NCI-H1048 (cell line): ENCODE measurements around the gene IRF1.
A peak's percentile ranks its signal among the peaks of the same experiment; 100 is the strongest.
"Not testable (repeated sequence)": the region's sequence is repeated elsewhere in the genome, so short reads cannot be mapped to it uniquely, and the experiment has no call there.

ENCODE experiments used
- DNase-seq: peaks from one replicate; lab custom pipeline; 2025; lab: John Stamatoyannopoulos, UW

Gene IRF1, protein sequence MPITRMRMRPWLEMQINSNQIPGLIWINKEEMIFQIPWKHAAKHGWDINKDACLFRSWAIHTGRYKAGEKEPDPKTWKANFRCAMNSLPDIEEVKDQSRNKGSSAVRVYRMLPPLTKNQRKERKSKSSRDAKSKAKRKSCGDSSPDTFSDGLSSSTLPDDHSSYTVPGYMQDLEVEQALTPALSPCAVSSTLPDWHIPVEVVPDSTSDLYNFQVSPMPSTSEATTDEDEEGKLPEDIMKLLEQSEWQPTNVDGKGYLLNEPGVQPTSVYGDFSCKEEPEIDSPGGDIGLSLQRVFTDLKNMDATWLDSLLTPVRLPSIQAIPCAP

GRCh38 chr5:132490484-132491367 is at the start of gene IRF1:
TSS of gene IRF1 (minus strand) at chr5:132490773. CDS start at chr5:132489478, 1,295 bp downstream.
- peak; percentile 89 for DNase-seq

DNA sequence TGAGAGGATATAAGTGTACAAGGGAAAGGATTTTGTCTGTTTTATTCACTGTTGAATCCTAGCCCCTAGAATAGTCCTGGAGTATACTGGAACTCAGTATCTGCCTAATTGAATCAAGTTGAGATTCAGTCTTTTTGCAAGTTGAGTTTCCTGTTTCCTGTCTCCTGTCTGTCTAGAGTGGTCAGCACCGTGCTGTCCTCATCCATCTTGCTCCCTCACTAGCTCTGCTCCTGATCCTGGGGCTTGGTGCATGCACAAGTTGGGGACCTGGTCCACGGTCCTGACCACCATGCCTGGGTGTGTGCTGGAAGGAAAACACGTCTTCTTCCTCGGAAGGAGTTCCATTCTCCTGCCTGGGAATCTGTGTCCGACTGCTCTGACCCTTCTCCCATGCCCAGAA is 49.6 kb upstream of the IRF1 start:
- DNase-seq = no peak

- no peak for DNase-seq
Measured at GRCh38 chr5:132539716-132540115, 49.1 kb upstream of the IRF1 start.

DNA sequence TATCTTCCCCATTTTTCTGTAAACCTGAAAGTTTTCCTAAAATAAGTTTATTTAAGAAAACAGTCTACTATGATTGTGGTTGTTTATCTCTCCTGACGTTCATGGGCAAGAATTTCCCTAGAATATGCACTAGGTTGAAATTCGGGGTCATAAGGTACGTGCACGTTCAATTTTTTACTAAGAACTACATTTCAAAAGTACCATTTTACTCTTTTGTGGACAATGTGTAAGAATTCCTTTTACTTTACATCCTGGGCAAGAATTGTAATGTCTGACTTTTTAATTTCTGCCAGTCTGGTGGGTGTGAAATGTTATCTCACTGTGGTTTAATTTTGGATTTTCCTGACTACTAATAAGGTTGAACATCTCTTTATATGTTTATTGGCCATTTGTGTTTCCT is 40.4 kb upstream of the IRF1 start:
- no peak for DNase-seq

- no peak for DNase-seq
Measured at GRCh38 chr5:132528866-132529634, 38.5 kb upstream of the IRF1 start.

DNA sequence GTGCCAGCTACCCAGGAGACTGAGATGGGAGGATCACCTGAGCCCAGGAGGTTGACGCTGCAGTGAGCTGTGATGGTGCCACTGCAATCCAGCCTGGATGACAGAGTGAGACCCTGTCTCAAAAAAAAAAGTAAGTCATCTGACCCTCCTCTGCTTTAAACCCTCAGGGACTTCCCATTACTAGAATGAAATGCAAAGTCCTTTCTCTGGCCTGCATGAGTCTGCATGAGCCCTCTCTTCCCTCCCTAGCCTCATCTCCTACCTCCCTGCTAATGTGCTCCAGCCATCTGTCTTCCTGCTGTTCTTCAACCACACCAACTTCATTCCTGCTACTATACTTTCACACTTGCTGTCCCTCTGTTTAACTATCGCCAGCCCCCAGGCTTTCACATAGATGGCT is 37.4 kb upstream of the IRF1 start:
- DNase-seq = no peak

GRCh38 chr5:132526974-132527564 is 36.5 kb upstream of the IRF1 start:
- DNase-seq = no peak

GRCh38 chr5:132526290-132526973 is 35.9 kb upstream of the IRF1 start:
- DNase-seq = no peak

GRCh38 chr5:132525299-132525724 is 34.7 kb upstream of the IRF1 start:
- DNase-seq = no peak

DNA sequence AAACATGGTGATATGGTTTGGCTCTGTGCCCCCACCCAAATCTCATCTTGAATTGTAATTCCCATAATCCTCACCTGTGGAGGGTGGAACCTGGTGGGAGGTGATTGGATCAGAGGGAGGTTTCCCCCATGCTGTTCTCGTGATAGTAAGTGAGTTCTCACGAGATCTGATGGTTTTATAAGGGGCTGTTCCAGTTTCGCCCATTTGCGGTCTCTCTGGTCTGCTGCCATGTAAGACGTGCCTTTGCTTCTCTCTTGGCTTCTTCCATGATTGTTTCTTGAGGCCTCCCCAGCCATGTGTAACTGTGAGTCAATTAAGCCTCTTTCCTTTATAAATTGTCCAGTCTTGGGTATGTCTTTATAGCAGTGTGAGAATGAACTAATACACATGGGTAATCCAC is 34.3 kb upstream of the IRF1 start:
- not testable (repeated sequence) for DNase-seq

DNA sequence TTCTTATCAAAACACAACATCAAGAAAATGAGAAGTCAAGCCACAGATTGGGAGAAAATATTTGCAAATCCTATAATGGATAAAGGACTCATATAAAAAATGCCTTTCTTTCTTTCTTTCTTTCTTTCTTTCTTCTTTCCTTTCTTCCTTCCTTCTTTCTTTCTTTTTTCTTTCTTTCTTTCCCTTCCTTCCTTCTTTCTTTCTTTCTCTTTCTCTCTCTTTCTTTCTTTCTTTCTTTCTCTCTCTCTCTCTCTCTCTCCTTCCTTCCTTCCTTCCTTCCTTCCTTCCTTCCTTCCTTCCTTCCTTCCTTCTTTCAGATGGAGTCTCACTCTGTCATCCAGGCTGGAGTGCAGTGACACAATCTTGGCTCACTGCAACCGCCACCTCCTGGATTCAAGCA is 31.5 kb upstream of the IRF1 start:
- DNase-seq = not testable (repeated sequence)

DNA sequence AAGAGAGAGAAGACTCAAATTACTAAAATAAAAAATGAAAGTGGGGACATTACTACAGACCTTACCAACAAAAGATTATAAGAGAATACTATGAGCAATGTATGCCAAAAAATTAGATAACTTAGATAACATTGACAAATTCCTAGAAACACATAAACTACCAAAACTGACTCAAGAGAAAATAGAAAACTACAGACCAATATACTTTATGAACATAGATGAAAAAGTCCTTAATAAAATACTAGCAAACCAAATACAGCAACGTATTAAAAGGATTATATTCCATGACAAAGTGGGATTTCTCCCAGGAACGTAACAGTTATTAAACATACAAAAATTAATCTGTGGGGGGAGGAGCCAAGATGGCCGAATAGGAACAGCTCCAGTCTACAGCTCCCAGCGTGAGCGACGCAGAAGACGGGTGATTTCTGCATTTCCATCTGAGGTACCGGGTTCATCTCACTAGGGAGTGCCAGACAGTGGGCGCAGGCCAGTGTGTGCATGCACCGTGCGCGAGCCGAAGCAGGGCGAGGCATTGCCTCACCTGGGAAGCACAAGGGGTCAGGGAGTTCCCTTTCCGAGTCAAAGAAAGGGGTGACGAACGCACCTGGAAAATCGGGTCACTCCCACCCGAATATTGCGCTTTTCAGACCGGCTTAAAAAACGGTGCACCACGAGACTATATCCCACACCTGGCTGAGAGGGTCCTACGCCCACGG is 23.2 kb upstream of the IRF1 start:
- not testable (repeated sequence) for DNase-seq

GRCh38 chr5:132510076-132510475 is 19.5 kb upstream of the IRF1 start:
- DNase-seq = no peak

GRCh38 chr5:132506094-132506692 is 15.6 kb upstream of the IRF1 start:
- no peak for DNase-seq

DNA sequence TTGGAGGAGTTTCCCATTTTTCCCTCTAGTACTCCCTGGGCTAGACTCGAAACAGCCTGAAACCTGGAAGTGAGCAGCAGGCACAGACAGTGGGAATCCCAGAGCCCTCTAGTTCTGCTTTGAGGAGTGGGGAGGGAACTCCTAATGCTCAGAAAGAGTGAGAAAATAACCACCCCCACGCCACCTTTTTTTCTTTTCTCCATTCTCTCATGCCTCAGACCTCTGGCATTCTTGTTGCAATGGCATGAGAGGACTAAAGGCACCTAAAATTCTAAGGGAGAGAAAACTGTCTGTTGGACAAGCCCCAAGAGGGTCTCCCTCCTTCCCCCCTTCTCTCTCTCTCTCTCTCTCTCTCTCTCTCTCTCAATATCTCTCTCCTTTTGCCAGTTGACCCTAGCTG is 15.1 kb upstream of the IRF1 start:
- DNase-seq = no peak

GRCh38 chr5:132504746-132505145 is 14.2 kb upstream of the IRF1 start:
- no peak for DNase-seq

- DNase-seq = no peak
Measured at GRCh38 chr5:132503244-132503643, 12.7 kb upstream of the IRF1 start.

DNA sequence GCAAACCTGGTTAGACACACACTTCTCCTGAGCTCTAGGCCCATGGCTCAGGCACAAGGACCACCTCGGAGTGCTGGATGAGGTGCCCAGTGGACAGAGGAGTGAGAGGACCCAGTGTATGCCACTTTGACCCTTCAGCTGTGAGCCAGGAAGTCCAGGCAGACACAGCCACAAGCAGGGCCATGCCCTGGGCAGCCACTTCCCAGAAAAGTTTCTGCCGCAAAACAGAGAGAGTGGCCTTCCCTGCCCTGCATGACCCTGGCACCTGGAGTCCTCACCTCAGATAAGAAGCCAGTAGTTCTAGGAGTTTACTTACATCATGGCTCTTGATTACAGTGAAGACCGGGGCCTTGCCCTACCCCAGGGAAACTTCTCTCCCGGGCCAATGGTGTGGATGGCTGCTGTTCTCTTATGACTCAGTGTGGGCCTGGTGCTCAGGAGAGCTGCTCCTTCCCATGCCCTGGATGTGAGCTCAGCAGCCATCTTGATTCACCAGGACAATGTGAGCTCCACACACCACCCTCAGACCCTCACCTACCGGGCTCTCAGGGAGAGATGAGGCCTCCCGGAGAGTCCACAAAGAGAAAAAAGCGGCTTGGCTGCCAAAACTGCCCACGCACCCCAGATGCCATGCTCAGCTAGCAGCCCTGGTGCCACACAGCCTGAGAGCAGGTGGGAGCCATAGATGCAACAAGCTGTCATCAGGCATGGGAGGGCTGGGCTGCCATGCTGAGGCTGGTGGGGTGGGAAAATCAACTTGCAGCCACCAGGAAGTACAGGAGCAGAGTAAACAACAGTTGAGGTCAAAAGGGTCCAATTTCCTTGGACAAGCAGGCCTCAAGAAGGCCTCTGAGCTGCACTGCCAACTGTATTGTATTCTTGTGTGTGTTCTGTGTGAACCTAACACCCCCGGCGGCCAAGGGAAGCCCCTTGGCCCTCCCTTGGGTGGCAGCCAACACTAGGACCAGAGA is 11.7 kb upstream of the IRF1 start:
- no peak for DNase-seq

DNA sequence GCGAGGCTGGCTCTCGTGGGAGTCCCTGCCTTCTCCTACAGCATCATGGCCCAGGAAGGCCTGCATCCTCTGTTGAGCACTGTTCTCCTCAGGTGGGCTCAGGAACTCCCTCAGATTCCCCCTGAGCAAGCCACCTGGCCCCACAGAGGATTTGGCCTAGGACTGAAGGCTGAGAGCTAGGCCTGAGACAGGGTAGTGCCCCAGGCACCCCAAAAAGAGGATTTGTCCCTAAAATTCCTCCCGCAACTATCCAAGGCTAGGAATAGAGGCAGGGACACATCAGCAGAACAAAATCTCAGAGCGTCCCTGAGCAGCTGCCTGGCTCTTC is 11.0 kb upstream of the IRF1 start:
- no peak for DNase-seq
